ENCODE results near the gene SMC1B.
"Not testable (repeated sequence)": the region's sequence is repeated elsewhere in the genome, so short reads cannot be mapped to it uniquely, and the experiment has no call there.

Gene SMC1B

GRCh38 chr22:45442116-45442515, 28.7 kb upstream of the SMC1B start:
- no peak for DNase-seq (ENCODE audit: low read depth in 2 of 2)

- no peak for DNase-seq (ENCODE audit: low read depth in 2 of 2)
These were observed 27.7 kb upstream of the SMC1B start for GRCh38 chr22:45441138-45441537.

GRCh38 chr22:45440688-45441087, 27.3 kb upstream of the SMC1B start:
- not testable (repeated sequence) for DNase-seq (ENCODE audit: low read depth in 2 of 2)

- no peak for DNase-seq (ENCODE audit: low read depth in 2 of 2)
These were observed 24.9 kb upstream of the SMC1B start for GRCh38 chr22:45438336-45438735.

GRCh38 chr22:45436871-45437517, 23.6 kb upstream of the SMC1B start:
- not testable (repeated sequence) for DNase-seq (ENCODE audit: low read depth in 2 of 2)

- DNase-seq (ENCODE audit: low read depth in 2 of 2): peak; percentile 57 to 60
These were observed 22.2 kb upstream of the SMC1B start for GRCh38 chr22:45435544-45436139.

- DNase-seq (ENCODE audit: low read depth in 2 of 2): no peak
These were observed 21.6 kb upstream of the SMC1B start for GRCh38 chr22:45434981-45435380.

GRCh38 chr22:45430871-45431270, 17.5 kb upstream of the SMC1B start:
- no peak for DNase-seq (ENCODE audit: low read depth in 2 of 2)

- DNase-seq (ENCODE audit: low read depth in 2 of 2): no peak
These were observed 16.8 kb upstream of the SMC1B start for GRCh38 chr22:45429981-45430775.

- DNase-seq (ENCODE audit: low read depth in 2 of 2): no peak
These were observed 16.0 kb upstream of the SMC1B start for GRCh38 chr22:45429424-45429823.

GRCh38 chr22:45428391-45429385, 15.3 kb upstream of the SMC1B start:
- DNase-seq (ENCODE audit: low read depth in 2 of 2): no peak

- DNase-seq (ENCODE audit: low read depth in 2 of 2): no peak
These were observed 13.7 kb upstream of the SMC1B start for GRCh38 chr22:45427114-45427513.

- DNase-seq (ENCODE audit: low read depth in 2 of 2): no peak
These were observed 13.0 kb upstream of the SMC1B start for GRCh38 chr22:45426387-45426786.

- no peak for DNase-seq (ENCODE audit: low read depth in 2 of 2)
These were observed 12.3 kb upstream of the SMC1B start for GRCh38 chr22:45425531-45426265.

- no peak for DNase-seq (ENCODE audit: low read depth in 2 of 2)
These were observed 11.7 kb upstream of the SMC1B start for GRCh38 chr22:45425101-45425500.

- no peak for DNase-seq (ENCODE audit: low read depth in 2 of 2)
These were observed 10.9 kb upstream of the SMC1B start for GRCh38 chr22:45424241-45424731.

GRCh38 chr22:45423524-45423923, 10.1 kb upstream of the SMC1B start:
- DNase-seq (ENCODE audit: low read depth in 2 of 2): no peak

- DNase-seq (ENCODE audit: low read depth in 2 of 2): no peak
These were observed 9.0 kb upstream of the SMC1B start for GRCh38 chr22:45422237-45422983.

- no peak for DNase-seq (ENCODE audit: low read depth in 2 of 2)
These were observed 8.1 kb upstream of the SMC1B start for GRCh38 chr22:45421349-45422055.

Measured in activated CD8-positive, alpha-beta memory T cell treated with anti-CD3 and anti-CD28 coated beads for 4 hours (primary cell).